Measurements from ENCODE around the gene KMT2A.

GRCh38 chr11:118514103-118514502 is 77.8 kb downstream of the KMT2A start:
- no peak for TF ChIP-seq CTCF (IDR thresholded peaks at IDR 0.05)
- TF ChIP-seq POLR2A (IDR thresholded peaks at IDR 0.05), result no peak
- no peak for TF ChIP-seq POLR2AphosphoS5 (IDR thresholded peaks at IDR 0.05)
